ENCODE results near the gene ADAM10. TPM values are rescaled to one million over a fixed set of nuclear protein-coding genes. Genes with fewer than 3 reads are reported as not detected.

ADAM10 gene
- total RNA-seq, 2 donors from 2014 or later = 191 to 211 TPM

GRCh38 chr15:58554758-58555157 lies 194.7 kb downstream of the ADAM10 start:
- Histone ChIP-seq H3K4me3 (ENCODE audit: low read length) (no peak overlapping the region), H3K4me1 (ENCODE audit: control insufficient read depth, insufficient read depth, low read length) (peaks cover 3% of the 10 kb centered on the region), H3K27ac (ENCODE audit: low read depth, low read length) (no peak overlapping the region), H3K36me3 (ENCODE audit: control insufficient read depth, insufficient read depth, low read length) (no peaks in the 10 kb centered on the region), H3K9me3 (ENCODE audit: control insufficient read depth, low read length) (peaks cover 23% of the 10 kb centered on the region), H3K9ac (ENCODE audit: extremely low read depth, low read length, poor library complexity, severe bottlenecking) (no peak overlapping the region), H3K27me3 (ENCODE audit: control insufficient read depth, insufficient read depth, low read length, poor library complexity, severe bottlenecking) (no peaks in the 10 kb centered on the region)
- 92 to 93% methylated on average over 5 of the region's 5 CpGs for WGBS, 2 experiments (ENCODE audit: insufficient coverage in 1 of 2, insufficient read length in 1 of 2)
- DNase-seq = peak; percentile 39
- TF ChIP-seq, protein P1, sequence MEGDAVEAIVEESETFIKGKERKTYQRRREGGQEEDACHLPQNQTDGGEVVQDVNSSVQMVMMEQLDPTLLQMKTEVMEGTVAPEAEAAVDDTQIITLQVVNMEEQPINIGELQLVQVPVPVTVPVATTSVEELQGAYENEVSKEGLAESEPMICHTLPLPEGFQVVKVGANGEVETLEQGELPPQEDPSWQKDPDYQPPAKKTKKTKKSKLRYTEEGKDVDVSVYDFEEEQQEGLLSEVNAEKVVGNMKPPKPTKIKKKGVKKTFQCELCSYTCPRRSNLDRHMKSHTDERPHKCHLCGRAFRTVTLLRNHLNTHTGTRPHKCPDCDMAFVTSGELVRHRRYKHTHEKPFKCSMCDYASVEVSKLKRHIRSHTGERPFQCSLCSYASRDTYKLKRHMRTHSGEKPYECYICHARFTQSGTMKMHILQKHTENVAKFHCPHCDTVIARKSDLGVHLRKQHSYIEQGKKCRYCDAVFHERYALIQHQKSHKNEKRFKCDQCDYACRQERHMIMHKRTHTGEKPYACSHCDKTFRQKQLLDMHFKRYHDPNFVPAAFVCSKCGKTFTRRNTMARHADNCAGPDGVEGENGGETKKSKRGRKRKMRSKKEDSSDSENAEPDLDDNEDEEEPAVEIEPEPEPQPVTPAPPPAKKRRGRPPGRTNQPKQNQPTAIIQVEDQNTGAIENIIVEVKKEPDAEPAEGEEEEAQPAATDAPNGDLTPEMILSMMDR (conservative IDR thresholded peaks at IDR 0.05) = no peak
- Mint-ChIP-seq H3K27me3 (ENCODE audit: insufficient read depth) (peaks cover 1% of the 10 kb centered on the region), H3K9me3 (peaks cover 23% of the 10 kb centered on the region), H3K4me1 (peaks cover 16% of the 10 kb centered on the region), H3K27ac (no peak overlapping the region), H3K36me3 (ENCODE audit: low read depth) (peaks cover 6% of the 10 kb centered on the region), H3K4me3 (no peak overlapping the region)

- peaks cover 16% of the 10 kb centered on the region for H3K4me1 Mint-ChIP-seq
- TF ChIP-seq, protein P1 (conservative IDR thresholded peaks at IDR 0.05) = no peak
- H3K36me3 Mint-ChIP-seq (ENCODE audit: low read depth) = no peaks in the 10 kb centered on the region
- peaks cover 1% of the 10 kb centered on the region for H3K27me3 Mint-ChIP-seq (ENCODE audit: insufficient read depth)
- Histone ChIP-seq H3K27me3 (ENCODE audit: control insufficient read depth, insufficient read depth, low read length, poor library complexity, severe bottlenecking) (no peaks in the 10 kb centered on the region), H3K36me3 (ENCODE audit: control insufficient read depth, insufficient read depth, low read length) (no peaks in the 10 kb centered on the region), H3K4me3 (ENCODE audit: low read length) (no peak overlapping the region), H3K9ac (ENCODE audit: extremely low read depth, low read length, poor library complexity, severe bottlenecking) (no peak overlapping the region), H3K27ac (ENCODE audit: low read depth, low read length) (no peak overlapping the region), H3K9me3 (ENCODE audit: control insufficient read depth, low read length) (peaks cover 9% of the 10 kb centered on the region), H3K4me1 (ENCODE audit: control insufficient read depth, insufficient read depth, low read length) (peaks cover 3% of the 10 kb centered on the region)
- H3K27ac Mint-ChIP-seq = no peak overlapping the region
- no peak overlapping the region for H3K4me3 Mint-ChIP-seq
- DNase-seq = peak; percentile 24
- H3K9me3 Mint-ChIP-seq = peaks cover 10% of the 10 kb centered on the region
- WGBS, 2 experiments (ENCODE audit: insufficient coverage in 1 of 2, insufficient read length in 1 of 2) = 91 to 92% methylated on average over 9 to 10 of the region's 10 CpGs
Observed at GRCh38 chr15:58553365-58553918, 196.1 kb downstream of the ADAM10 start.

GRCh38 chr15:58552505-58553364 lies 196.8 kb downstream of the ADAM10 start:
- H3K27me3 Mint-ChIP-seq (ENCODE audit: insufficient read depth) = peaks cover 1% of the 10 kb centered on the region
- H3K4me1 ChIP-seq (ENCODE audit: control insufficient read depth, insufficient read depth, low read length) = peaks cover 3% of the 10 kb centered on the region
- no peak overlapping the region for H3K4me3 ChIP-seq (ENCODE audit: low read length)
- TF ChIP-seq, protein P1 (conservative IDR thresholded peaks at IDR 0.05) = no peak
- DNase-seq = peak; percentile 43
- H3K36me3 Mint-ChIP-seq (ENCODE audit: low read depth) = no peaks in the 10 kb centered on the region
- peaks cover 3% of the 10 kb centered on the region for H3K9me3 Mint-ChIP-seq
- H3K4me1 Mint-ChIP-seq = peaks cover 16% of the 10 kb centered on the region
- no peak overlapping the region for H3K27ac Mint-ChIP-seq
- peaks cover 2% of the 10 kb centered on the region for H3K9me3 ChIP-seq (ENCODE audit: control insufficient read depth, low read length)
- 92 to 98% methylated on average over 12 to 24 of the region's 24 CpGs for WGBS, 2 experiments (ENCODE audit: insufficient coverage in 1 of 2, insufficient read length in 1 of 2)
- H3K36me3 ChIP-seq (ENCODE audit: control insufficient read depth, insufficient read depth, low read length) = no peaks in the 10 kb centered on the region
- H3K27ac ChIP-seq (ENCODE audit: low read depth, low read length) = no peak overlapping the region
- no peak overlapping the region for H3K4me3 Mint-ChIP-seq
- H3K9ac ChIP-seq (ENCODE audit: extremely low read depth, low read length, poor library complexity, severe bottlenecking) = no peak overlapping the region
- no peaks in the 10 kb centered on the region for H3K27me3 ChIP-seq (ENCODE audit: control insufficient read depth, insufficient read depth, low read length, poor library complexity, severe bottlenecking)
